GM13977 (cell line): Measurements from ENCODE around the gene CCM2L.

ENCODE experiments used
- DNase-seq: peaks from one replicate; pipeline ENCODE4 v3.0.0; 2012; ENCODE audit warnings: low spot score
- CTCF ChIP-seq: IDR thresholded peaks from 2 replicates; pipeline ENCODE4 v1.5.1; 2012; ENCODE audit warnings: mild to moderate bottlenecking, control low read depth; ENCODE audit not compliant: insufficient read depth; ENCODE audit errors: extremely low read depth, missing control alignments
- in situ Hi-C: fragments of 300-500 bp; cut with MboI; formaldehyde crosslinking; loops from one replicate; pipeline ENCODE4 v1.12.0; 2022; ENCODE audit warnings: low sequenced_read_pairs, low pct_unique_long_range_greater_than_20kb, mixed read lengths, inconsistent platforms; ENCODE audit not compliant: unreplicated experiment

CCM2L gene

DNA sequence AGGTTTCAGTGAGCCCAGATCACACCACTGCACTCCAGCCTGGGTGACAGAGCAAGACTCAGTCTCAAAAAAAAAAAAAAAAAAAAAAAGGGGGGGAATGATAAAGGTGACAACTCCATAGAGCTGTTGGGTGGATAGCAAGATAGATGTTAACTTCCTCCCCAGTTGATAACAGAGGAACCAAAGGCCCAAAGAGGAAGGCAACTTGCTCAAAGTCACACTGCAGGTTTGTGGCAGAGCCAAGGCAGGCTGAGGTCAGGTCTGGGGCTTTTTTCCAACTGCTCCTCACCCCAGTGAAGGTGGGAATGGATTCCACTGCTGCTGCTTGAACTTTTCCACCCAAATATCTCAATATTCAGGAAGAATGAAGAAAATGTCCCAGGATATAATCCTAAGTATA lies 68.6 kb downstream of the CCM2L start:
- TF ChIP-seq CTCF: no peak
- in situ Hi-C loops: loop anchor here (25.0 kb wide), 1 partner anchor 241 kb away; the partner anchor contains the start of gene FOXS1
- no peak for DNase-seq

GRCh38 chr20:32079655-32080109 lies 69.4 kb downstream of the CCM2L start:
- DNase-seq: no peak
- TF ChIP-seq CTCF: no peak
- in situ Hi-C loops: loop anchor here (25.0 kb wide), 1 partner anchor 242 kb away; the partner anchor contains the start of gene FOXS1

DNA sequence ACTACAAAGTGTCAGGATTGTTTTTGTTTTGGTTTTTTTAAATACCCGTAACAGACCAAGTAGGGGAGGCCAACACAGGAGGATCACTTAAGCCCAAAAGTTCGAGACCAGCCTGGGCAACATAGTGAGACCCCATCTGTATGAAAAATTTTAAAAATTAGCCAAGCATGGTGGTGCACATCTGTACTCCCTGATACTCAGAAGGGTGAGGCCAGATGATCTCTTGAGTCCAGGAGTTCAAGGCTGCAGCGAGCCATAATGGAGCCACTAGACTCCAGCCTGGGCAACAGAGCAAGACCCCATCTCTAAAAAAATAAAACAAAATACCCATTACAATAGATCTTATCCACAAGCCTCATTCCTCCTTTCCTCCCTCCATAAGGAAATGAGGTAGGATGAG lies 70.5 kb downstream of the CCM2L start:
- DNase-seq: no peak
- no peak for TF ChIP-seq CTCF
- in situ Hi-C loops: loop anchor here (25.0 kb wide), 1 partner anchor 243 kb away; the partner anchor contains the start of gene FOXS1
